ENCODE measurements around the gene ROPN1.

GRCh38 chr3:123980539-123980938 lies 11.4 kb downstream of the ROPN1 start:
- TF ChIP-seq POLR2A (IDR thresholded peaks at IDR 0.05; ENCODE audit: low read length) (no peak), GATA1 (IDR thresholded peaks at IDR 0.05; ENCODE audit: low read depth, low read length) (no peak)

Data from erythroblast (primary cell).